EL (cell line): ENCODE data around the gene FRMD5.

Source experiments
- DNase-seq: peaks from one replicate; pipeline ENCODE4 v3.0.0-alpha.2; 2016

FRMD5 gene

DNA sequence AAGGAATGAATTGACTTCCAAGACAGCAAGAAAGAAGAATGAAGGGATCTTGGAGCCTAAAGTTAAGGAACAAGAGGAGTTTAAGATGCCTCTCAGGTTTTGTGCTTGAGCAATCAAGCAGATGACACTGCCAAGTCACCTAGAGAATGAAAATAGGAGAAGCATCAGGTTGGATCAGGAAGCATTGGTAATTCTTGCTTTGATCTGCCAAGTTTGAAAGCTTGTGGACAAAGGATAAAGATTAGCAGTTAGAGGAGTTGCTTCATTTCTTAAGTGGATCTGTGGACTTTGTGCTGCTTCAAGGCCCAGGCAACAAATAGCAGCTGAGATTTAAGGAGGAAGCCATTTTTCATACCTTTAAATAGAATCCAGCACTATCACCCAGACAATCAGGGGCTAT lies 35.6 kb downstream of the FRMD5 start:
- no peak for DNase-seq

DNA sequence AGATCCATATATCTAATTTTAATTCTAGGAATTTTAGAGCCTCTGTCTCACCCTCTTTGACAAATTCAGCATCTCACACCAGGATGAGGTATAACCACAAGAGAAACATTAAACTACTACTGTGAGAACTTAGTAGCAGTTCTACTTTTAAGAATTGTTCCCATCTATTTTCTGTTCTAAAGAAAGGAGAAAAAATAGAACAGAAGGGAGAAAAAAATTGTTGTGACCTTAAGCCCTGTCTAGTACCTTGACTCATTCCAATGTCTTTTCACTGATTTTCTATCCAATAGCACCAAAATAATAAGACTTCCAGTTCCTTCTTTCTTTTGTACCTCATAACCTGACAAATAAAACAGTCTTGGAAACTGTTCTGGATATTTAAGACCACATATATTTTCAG lies 37.0 kb downstream of the FRMD5 start:
- DNase-seq, result no peak

DNA sequence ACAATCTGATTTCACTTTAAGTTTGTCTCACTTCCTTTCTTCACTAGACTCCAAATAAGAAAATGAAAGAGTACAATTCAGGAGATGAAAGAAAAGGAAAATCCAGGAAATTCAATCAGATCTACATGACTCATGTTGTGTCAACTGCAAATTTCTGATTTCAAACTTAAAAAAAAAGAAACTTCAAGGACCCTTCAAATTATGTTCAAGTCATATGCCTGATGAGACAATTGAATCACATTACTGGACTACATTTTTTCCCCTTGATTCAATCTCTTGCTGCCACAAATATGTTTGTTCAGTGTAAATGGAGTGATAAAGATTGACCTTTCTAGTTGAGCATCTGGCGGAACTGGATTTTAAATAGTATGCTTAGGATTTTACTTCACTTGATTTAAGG lies 37.4 kb downstream of the FRMD5 start:
- peak; percentile 94 for DNase-seq

DNA sequence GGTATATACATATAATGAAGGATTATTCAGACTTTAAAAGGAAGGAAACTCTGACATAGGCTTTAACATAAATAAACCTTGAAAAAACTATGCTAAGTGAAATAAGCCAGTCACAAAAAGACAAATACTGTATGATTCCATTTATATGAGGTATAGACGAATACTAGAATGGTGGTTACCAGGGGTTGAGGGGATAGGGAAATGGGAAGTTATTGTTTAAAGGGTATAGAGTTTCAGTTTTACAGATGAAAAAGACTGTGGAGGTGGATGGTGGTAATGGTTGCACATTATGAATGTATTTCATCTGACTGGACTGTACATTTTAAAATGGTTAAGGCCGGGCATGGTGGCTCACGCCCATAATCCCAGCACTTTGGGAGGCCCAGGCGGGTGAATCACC lies 41.7 kb downstream of the FRMD5 start:
- no peak for DNase-seq

DNA sequence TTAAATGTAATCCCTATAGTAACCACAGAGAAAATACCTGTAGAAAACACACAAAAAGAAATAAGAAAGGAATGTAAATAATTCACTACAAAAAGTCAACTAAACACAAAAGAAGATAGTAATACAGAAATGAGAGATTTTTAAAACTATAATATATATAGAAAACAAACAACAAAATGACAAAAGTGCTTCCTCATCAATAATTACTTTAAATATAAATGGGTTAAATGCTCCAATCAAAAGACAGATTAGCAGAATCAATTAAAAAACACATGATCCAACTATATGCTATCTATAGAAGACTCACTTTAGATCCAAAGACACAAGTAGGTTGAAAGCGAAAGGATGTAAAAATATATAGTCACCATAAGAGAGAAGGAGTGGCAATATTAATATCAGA lies 45.8 kb downstream of the FRMD5 start:
- DNase-seq, result no peak

DNA sequence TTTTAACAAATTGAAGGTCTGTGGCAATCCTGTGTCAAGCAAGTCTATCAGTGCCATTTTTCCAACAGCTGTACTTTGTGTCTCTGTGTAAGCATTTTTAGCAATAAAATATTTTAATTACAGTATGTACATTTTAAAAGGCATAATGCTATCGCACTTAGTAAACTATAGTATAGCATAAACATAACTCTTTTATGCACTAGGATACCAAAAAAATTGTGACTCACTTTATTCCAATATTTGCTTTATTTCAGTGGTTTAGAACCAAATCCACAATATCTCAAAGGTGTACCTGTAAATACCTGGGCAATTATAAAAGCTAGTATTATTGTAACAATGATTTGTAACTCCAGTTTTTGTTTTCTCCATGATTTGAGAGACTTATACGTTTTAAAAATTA lies 46.5 kb downstream of the FRMD5 start:
- no peak for DNase-seq

DNA sequence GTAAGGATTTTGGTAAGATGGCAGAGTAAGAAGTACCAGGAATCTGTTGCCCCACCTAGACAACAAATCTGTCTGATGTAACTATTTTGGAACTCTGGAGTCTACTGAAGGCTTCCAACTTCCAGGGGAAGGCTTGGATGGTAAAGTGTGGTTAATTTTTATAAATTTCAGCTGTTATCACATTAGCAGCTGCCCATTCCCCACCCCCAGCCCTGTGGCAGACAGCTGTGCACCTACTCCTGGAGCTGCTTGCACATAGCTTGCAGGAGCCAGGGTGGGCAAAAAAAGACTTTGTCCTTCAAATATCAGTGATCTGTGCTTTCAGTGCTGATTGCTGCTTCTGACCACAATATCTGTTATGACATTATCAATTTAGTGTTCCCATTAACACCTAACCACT lies 47.4 kb downstream of the FRMD5 start:
- no peak for DNase-seq

DNA sequence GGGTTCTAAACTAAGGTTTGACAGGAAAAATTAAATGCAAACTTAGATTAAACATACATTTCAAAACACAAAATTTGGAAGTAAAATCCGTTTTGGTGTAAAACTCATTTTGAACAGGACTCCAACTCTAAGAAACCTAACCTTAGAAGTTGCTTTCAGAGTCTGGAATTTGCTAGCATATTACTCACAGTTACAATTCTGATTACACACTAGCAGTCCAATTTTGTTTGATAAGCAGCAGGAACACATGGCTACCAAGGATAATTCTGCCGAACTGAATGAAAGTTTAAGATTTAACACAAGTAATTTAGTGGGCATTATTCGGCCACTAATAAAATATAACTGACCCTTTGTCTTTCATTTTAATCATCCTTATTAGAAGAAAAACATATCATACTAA lies 49.6 kb downstream of the FRMD5 start:
- no peak for DNase-seq

DNA sequence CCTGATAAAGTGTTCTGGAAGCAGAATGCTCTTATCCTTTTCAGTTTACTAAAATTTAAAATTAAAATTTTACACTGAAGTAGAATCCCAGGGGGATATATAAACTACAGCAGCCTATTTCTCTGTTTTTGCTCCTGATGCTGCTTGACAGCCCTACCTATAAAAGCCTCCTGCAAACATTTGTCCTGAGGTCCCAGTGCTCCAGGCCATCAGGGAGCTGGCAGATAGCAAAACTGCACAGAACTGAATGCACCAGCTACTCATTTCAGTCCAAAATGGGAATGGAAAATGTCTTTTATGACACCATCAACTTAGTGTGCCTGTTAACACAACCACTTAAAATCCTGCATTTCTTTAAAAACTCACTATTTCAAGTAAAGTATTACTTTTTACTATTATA lies 50.1 kb downstream of the FRMD5 start:
- DNase-seq, result no peak

DNA sequence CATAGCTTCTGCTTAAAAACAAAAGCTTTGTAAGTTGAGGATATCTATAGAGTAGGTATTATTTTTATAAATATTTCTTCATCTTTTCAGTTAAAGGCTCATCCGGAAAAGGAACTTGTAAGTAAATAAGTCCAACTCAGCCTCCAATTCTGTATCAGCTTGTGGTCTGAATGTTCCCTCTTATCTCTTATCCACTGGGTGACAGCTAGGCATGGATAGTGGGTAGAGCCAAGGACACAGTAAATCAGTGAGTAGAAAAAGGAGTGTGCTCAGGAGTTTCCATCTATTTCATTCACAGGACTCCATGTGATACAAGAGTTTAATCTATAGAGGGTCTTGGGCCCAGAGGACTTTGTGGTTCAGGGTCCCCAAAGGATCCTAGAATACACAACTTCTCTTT lies 50.9 kb downstream of the FRMD5 start:
- no peak for DNase-seq

DNA sequence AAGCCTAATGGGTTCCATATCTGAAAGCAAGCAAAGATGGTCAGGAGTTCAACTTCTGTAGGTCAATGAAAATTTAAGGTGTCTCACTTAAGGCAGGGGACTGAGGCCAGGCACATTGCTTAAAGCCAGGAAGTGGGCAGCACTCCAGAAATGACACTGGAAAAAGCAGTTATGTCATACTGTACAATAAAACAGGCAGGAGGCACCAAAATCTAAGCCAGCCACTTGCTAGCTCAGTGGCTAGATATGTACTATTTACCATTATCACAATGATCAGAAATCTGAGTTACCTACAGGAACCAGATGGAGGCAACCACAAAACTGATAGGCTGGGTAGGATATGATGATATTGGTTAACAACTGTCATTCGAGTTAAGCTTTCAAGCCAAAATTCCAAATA lies 57.3 kb downstream of the FRMD5 start:
- peak; percentile 43 for DNase-seq

DNA sequence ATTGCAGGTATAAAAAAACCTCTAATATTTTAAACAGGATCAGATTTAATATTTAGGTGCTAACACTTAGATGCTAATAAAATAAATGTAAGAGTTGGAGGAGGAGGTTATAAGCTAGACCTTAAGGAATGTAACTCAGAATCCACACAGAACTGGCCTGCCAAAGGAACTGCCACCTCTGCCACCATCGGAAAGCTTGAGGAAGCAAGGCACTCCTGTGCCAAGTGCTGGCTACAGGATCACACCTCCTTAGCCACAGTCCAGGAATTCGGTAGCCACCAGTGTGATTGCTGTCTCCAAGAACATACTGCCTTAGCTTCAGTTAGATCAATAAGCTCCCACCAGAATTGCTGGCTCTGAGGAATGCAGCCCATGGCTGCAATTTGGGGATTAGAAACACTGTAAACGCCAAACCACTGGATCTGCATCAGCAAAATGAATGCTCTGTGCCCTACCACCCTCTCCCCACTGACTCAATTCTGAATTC lies 58.0 kb downstream of the FRMD5 start:
- DNase-seq, result peak; percentile 6

DNA sequence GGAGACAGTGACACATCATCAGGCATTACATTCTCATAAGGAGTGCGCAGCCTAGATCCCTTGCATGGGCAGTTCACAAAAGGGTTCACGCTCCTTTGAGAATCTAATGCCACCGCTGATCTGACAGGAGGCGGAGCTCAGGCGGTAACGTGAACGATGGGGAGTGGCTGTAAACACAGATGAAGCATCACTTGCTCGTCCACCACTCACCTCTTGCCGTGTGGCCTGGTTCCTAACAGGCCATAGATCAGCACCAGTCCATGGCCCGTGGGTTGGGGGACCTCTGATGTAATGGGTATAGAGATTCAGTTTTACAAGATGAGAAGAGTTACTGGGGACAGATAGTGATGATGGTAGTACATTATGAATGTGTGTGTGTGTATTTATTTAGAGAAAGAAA lies 63.0 kb downstream of the FRMD5 start:
- no peak for DNase-seq

DNA sequence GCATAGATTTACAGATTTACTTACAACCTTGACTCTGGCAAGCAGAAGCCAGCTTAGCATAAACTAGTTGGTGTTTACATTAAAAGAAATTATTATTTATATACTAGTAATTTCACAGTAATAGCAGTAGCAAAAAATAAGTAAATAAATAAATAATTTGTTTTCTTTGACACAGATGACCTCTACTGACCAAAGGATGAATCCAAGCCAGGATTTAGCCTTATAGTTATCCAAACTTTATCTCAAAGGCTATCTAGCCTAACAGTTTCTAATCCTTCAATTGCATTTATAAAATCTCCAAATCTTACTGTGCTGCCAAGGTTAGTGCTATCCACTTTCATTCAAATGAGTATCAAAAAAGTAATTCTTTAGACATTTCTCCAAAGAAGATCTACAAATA lies 64.3 kb downstream of the FRMD5 start:
- no peak for DNase-seq

DNA sequence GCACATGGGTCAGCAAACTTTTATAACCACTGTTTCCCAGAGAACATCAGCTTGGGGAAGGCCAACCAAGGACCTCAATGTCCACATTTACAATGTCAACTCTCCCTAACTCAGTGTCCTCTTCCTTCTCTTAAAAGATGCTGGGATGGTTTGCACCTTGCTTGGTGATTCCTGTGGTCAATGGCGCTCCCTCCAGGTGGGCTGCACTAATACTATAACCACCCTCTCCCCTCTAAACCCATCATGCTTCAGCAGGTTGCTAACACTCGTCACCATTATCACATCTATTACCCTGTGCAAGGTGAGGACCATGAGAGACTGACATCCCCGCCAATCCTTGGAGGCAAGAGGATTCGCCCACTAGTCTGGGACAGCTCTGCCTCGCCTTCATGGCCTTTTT lies 65.2 kb downstream of the FRMD5 start:
- DNase-seq, result no peak

DNA sequence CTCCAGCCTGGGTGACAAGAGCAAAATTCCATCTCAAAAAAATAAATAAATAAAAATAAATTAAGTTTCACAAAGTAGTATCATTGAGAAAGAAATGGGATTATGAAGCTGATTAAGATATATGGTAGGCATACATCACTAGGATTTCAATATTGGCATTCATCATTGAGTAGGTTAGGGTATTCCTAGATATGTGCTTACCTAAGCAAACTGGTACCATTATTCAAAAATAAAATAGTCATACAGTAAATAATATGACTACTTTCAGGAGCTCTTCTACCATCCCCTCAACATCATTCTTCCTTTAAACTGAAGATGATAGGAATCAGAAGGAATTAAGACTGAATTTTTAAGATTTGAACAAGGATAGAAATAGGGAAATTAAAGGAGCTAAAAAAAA lies 66.6 kb downstream of the FRMD5 start:
- no peak for DNase-seq

DNA sequence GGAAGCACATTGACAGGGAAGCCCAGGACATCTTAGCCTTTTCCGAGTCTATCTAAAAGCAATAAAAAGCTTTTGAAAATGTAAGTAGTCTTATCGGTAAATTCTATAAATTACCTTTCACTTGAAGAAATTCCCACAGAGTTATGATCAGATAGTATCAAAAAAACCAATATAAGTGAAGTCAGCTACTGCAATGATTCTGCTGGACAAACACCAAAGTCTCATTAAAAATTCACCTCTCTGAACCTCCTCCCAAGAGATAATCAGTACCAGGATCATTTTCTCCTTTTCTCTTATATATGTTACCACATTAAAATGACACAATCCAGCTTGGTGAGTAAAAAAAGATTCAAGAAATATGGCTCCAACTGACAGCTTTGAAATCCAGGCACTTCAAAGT lies 69.2 kb downstream of the FRMD5 start:
- DNase-seq, result no peak

DNA sequence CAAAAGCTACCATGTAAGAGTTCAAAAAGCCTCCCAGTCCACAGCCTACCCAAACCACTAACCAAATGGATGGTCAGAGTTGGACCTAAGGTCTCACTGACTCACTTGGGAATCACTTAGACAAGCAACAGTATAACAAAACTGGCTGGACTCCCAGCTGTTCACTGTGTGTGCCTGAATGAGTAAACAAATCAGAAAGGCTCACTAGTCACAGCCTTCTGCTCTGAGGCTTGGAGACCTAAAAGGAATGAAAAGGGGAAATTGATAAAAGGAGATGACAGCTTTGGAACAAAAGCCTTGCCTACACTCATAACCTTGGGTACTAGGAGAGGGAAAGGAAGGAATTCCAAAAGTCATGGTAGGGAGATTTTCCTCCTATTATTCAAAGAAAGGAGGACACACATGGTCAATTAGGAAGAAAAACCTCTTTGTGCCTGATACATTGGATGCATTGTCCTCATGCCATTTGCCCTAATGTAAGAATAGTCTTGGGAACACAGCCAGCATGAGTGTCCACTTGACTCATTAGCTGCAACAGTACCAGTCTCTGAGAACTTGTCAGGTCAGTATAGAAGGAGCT lies 92.3 kb downstream of the FRMD5 start:
- DNase-seq, result peak; percentile 97

DNA sequence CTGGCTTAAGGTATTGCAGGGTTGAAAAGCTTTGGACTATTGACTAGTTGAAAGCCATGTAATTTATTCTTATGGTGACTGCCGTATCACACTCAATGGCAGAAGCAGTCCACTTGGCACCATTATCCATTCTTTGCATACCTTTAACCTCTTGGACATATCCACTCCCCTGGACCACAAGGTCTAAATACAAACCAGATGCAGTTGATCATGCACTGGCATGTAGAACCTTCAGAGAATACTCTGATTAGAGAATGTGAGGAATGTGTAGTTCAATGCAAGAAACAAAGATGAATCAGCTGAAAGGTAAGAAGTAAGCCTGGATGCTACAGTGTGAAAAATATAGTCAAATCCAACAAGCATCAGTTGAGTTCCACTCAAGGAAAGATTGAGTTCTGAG lies 93.1 kb downstream of the FRMD5 start:
- DNase-seq, result peak; percentile 84

DNA sequence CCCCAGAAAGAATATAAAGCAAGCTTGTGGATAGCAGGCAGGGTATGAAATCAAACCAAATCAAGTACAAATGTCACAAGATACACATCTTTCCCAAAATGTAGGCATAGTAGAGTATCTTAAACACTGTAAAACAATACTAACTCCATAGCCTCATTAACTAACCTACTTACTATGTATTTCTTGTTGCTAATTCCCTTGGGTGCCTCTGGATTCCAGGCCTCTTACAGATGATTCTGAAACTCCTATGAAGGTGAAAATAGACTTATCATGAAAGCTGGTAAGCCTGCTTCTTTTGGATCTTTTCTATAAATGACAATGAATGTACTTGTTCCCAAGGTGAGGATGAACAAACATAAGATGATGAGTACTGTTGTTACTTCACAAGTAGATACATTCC lies 93.8 kb downstream of the FRMD5 start:
- DNase-seq, result no peak

DNA sequence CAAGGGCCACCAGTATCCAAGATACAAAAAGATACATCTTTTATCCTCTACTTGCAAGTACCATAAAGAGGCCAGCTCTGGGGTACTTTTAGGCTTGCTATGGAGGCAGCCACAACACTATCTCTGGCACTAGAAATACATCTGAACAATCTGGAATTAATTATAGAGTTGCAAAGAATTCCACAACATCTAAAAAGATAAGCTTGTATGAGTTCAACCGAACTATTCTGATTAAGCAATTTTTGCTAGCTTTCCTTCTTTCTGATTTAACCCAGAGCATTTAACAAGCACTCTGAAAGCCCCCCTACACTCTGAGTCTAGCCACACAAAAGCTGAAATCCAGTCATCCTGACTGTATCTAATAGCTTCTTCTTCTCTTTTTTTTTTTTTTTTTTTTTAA lies 95.4 kb downstream of the FRMD5 start:
- peak; percentile 41 for DNase-seq

DNA sequence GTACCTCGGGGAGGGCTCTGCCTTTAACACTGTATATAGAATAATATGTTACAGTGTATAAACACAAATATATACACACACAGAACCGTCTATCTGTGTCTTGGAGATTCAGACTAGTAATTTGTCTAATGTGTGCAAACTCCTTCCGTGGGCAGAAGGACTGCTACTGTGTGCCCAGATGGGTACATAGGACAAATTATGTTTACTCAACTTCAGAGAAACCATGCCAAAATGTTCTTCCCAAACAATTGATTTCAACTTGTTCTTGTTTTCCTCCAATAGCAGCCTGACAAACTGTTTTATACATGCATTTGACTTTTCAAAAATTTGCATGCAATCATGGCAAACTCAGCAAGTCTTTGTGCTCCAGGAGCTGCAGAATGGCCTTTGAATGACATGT lies 97.5 kb downstream of the FRMD5 start:
- DNase-seq, result no peak

DNA sequence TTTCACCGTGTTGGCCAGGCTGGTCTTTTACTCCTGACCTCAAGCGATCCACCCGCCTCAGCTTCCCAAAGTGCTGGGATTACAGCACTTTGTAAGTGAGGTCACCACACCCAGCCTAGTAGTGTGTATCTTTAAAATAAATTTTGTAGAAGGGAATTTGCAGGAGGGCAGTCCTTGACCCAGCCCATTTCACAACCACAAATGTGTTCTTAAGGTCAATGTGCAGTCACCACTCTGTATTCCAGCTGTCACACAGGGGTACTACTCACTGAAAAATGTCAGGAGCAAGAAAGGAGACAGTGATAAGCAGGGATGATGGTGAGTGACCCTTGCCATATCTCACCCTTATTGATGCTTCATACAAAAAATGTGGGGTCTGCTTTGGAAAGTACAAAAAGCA lies 98.5 kb downstream of the FRMD5 start:
- DNase-seq, result no peak

DNA sequence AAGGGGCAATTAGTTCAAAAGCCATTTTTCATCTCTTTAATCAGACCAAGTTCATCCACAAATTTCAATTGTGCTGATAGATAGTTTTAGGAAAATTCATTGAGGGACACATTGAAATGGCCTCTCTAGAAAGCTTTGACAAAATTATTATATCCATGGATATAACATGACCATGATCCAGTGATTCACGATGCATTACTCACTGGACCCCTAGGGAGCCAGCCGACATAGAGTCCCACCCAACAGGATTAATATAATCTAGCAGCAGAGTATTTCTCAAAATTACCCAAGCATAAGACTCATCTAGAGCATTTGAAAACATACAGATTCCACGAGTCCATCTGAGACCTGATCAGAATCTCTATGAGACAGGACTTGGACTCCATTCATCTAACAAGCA lies 100.3 kb downstream of the FRMD5 start:
- DNase-seq, result peak; percentile 27

DNA sequence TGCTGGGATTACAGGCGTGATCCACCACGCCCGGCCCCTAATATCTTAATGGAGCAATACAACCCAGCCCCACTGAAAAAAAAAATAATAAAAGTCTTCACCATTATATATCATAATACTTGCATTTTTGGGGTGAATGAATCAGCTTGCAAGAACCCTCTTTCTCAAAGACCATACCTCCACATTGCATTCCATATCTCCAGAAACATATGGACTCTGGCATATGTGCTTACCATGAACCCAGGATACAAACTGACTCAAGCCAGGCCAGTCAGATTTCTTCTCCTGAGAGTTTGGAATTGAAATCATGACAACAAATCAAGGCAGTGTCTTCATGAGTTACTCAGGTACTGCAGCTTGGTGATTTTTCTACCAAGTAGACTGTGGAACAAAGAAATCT lies 101.2 kb downstream of the FRMD5 start:
- DNase-seq, result no peak

DNA sequence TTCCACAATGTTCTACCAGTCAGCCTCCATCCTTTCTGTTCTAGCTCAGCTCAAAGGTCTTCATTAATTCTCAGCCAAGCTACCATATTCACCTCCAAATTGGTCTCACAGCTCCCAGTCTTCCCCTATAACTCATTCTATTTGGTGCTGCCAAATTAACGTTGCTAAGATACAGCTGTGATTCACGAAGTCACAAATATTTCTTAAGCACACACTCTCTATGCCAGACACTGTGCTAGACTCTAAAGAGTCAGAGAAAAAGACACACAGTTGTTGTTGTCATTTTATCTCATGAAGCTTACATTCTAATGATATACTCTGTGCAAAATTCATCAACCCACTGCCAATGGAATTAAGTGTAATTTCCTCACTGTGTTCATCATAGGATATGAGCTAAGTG lies 102.8 kb downstream of the FRMD5 start:
- DNase-seq, result peak; percentile 30
